K562 (cell line): ENCODE measurements around the gene PCK2. TPM values are rescaled to one million over a fixed set of nuclear protein-coding genes. Genes with fewer than 3 reads are reported as not detected.

Source experiments
- CEBPB ChIP-seq: fragments of 450-650 bp; IDR thresholded peaks from 2 replicates; pipeline ENCODE4 v1.6.1; 2016; ENCODE audit warnings: missing genetic modification characterization, missing compliant biosample characterization
- GABPB2 ChIP-seq: fragments of 250-450 bp; sonication (Bioruptor Pico); conservative IDR thresholded peaks from 2 replicates; pipeline ENCODE4 v1.5.1; 2021; ENCODE audit warnings: mild to moderate bottlenecking
- polyA plus RNA-seq, 8 experiments: library from polyadenylated mRNA; depleted of rRNA in 4 of 8; stranded (reverse) in 5 of 8; unstranded in 3 of 8; fragments of >200 nt; fragmentation: Nextera tagmentation in 2 of 8; fragmentation: Illumina TruSeq in 1 of 8; extraction: Ambion mirVana in 2 of 8; extraction: Trizol in 1 of 8; gene quantifications; 2 replicates each; pipeline versions ENCODE4 v1.2.1 to v1.2.3, GENCODE V29; 2011 to 2014; ENCODE audit warnings: inconsistent platforms in 1 of 8, missing spikeins in 1 of 8
- total RNA-seq, 7 experiments: library from RNA; depleted of rRNA in 6 of 7; stranded (reverse); fragments of >200 nt in 6 of 7; fragmentation: Illumina TruSeq in 2 of 7; extraction: Trizol in 2 of 7; gene quantifications; 2 replicates each; pipeline versions ENCODE4 v1.2.1 to v1.2.3, GENCODE V29; 2011 to 2021; ENCODE audit warnings: low replicate concordance in 1 of 7
- TF ChIP-seq, protein P1 (sequence below): fragments of 450-650 bp; IDR thresholded peaks from 2 replicates; pipeline ENCODE4 v1.6.1; 2016; ENCODE audit warnings: low read depth

The PCK2 gene
- total and polyA plus RNA-seq, 9 of the 15 experiments (the other 6 are each of a cell fraction or from before 2014, with no cell fraction given): 3.3 to 60.9 (median 30.4) TPM

- TF ChIP-seq, protein P1, sequence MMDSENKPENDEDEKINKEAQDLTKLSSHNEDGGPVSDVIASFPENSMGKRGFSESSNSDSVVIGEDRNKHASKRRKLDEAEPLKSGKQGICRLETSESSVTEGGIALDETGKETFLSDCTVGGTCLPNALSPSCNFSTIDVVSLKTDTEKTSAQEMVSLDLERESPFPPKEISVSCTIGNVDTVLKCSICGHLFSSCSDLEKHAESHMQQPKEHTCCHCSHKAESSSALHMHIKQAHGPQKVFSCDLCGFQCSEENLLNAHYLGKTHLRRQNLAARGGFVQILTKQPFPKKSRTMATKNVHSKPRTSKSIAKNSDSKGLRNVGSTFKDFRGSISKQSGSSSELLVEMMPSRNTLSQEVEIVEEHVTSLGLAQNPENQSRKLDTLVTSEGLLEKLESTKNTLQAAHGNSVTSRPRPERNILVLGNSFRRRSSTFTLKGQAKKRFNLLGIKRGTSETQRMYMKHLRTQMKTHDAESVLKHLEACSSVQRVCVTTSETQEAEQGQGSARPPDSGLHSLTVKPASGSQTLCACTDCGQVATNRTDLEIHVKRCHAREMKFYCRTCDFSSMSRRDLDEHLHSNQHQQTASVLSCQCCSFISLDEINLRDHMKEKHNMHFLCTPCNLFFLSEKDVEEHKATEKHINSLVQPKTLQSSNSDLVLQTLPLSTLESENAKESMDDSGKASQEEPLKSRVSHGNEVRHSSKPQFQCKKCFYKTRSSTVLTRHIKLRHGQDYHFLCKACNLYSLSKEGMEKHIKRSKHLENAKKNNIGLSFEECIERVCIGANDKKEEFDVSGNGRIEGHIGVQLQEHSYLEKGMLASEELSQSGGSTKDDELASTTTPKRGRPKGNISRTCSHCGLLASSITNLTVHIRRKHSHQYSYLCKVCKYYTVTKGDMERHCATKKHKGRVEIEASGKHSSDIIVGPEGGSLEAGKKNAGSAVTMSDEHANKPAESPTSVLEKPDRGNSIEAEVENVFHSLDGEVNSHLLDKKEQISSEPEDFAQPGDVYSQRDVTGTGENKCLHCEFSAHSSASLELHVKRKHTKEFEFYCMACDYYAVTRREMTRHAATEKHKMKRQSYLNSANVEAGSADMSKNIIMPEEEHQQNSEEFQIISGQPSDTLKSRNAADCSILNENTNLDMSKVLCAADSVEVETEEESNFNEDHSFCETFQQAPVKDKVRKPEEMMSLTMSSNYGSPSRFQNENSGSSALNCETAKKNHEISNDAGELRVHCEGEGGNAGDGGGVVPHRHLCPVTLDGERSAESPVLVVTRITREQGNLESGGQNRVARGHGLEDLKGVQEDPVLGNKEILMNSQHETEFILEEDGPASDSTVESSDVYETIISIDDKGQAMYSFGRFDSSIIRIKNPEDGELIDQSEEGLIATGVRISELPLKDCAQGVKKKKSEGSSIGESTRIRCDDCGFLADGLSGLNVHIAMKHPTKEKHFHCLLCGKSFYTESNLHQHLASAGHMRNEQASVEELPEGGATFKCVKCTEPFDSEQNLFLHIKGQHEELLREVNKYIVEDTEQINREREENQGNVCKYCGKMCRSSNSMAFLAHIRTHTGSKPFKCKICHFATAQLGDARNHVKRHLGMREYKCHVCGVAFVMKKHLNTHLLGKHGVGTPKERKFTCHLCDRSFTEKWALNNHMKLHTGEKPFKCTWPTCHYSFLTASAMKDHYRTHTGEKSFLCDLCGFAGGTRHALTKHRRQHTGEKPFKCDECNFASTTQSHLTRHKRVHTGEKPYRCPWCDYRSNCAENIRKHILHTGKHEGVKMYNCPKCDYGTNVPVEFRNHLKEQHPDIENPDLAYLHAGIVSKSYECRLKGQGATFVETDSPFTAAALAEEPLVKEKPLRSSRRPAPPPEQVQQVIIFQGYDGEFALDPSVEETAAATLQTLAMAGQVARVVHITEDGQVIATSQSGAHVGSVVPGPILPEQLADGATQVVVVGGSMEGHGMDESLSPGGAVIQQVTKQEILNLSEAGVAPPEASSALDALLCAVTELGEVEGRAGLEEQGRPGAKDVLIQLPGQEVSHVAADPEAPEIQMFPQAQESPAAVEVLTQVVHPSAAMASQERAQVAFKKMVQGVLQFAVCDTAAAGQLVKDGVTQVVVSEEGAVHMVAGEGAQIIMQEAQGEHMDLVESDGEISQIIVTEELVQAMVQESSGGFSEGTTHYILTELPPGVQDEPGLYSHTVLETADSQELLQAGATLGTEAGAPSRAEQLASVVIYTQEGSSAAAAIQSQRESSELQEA: no peak
- TF ChIP-seq CEBPB (tag): no peak
- TF ChIP-seq GABPB2 (CRISPR knock-in tag): no peak
These were observed 43.7 kb downstream of the PCK2 start (continued) for GRCh38 chr14:24137529-24138395.
